Uterus (tissue), 2 donors: ENCODE data around the gene HOXA1.
"Not testable (repeated sequence)": the region's sequence is repeated elsewhere in the genome, so short reads cannot be mapped to it uniquely, and the experiment has no call there.

Source experiments
- POLR2A ChIP-seq, 2 donors: fragments of 450-650 bp; IDR thresholded peaks; one replicate each; pipeline ENCODE4 v1.6.1; 2016; ENCODE audit warnings: antibody characterized with exemption in 2 of 2, mild to moderate bottlenecking in 1 of 2, moderate library complexity in 1 of 2
- TF ChIP-seq, protein P1 (sequence below), 4 experiments: fragments of 200-600 bp in 2 of 4; fragments of 450-650 bp in 2 of 4; sonication (generic) in 2 of 4; IDR thresholded peaks; one replicate each; pipeline ENCODE4 v1.5.1; 2016 to 2019; ENCODE audit warnings: antibody characterized with exemption in 4 of 4, mild to moderate bottlenecking in 2 of 4, moderate library complexity in 1 of 4

DNA sequence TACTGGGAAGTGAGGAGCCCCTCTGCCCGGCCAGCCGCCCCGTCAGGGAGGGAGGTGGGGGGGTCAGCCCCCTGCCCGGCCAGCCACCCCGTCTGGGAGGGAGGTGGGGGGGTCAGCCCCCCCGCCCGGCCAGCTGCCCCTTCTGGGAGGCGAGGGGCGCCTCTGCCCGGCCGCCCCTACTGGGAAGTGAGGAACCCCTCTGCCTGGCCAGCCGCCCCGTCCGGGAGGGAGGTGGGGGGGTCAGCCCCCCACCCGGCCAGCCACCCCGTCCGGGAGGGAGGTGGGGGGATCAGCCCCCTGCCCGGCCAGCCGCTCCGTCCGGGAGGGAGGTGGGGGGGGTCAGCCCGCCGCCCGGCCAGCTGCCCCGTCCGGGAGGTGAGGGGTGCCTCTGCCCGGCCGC, 50.7 kb downstream of the HOXA1 start:
- TF ChIP-seq, protein P1, sequence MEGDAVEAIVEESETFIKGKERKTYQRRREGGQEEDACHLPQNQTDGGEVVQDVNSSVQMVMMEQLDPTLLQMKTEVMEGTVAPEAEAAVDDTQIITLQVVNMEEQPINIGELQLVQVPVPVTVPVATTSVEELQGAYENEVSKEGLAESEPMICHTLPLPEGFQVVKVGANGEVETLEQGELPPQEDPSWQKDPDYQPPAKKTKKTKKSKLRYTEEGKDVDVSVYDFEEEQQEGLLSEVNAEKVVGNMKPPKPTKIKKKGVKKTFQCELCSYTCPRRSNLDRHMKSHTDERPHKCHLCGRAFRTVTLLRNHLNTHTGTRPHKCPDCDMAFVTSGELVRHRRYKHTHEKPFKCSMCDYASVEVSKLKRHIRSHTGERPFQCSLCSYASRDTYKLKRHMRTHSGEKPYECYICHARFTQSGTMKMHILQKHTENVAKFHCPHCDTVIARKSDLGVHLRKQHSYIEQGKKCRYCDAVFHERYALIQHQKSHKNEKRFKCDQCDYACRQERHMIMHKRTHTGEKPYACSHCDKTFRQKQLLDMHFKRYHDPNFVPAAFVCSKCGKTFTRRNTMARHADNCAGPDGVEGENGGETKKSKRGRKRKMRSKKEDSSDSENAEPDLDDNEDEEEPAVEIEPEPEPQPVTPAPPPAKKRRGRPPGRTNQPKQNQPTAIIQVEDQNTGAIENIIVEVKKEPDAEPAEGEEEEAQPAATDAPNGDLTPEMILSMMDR (IDR thresholded peaks at IDR 0.05) = not testable (repeated sequence)
- not testable (repeated sequence) for TF ChIP-seq POLR2A (IDR thresholded peaks at IDR 0.05)
